NCI-H2196 treated with DMSO at 0.1 percent for 48 hours (cell line): ENCODE measurements around the gene LST1.

Experiments used
- DNase-seq: peaks from one replicate; lab custom pipeline; 2025; ENCODE audit not compliant: unreplicated experiment; lab: John Stamatoyannopoulos, UW

LST1 gene

GRCh38 chr6:31619805-31620585, 33.9 kb downstream of the LST1 start:
- DNase-seq: peak; percentile 99

- DNase-seq: peak; percentile 76
These were observed 34.7 kb downstream of the LST1 start, which contains the start of gene PRRC2A for GRCh38 chr6:31620586-31621319. Gene PRRC2A, plus strand, starts transcription at chr6:31620715. Its CDS starts 2,075 bp downstream, at chr6:31622790.

DNA sequence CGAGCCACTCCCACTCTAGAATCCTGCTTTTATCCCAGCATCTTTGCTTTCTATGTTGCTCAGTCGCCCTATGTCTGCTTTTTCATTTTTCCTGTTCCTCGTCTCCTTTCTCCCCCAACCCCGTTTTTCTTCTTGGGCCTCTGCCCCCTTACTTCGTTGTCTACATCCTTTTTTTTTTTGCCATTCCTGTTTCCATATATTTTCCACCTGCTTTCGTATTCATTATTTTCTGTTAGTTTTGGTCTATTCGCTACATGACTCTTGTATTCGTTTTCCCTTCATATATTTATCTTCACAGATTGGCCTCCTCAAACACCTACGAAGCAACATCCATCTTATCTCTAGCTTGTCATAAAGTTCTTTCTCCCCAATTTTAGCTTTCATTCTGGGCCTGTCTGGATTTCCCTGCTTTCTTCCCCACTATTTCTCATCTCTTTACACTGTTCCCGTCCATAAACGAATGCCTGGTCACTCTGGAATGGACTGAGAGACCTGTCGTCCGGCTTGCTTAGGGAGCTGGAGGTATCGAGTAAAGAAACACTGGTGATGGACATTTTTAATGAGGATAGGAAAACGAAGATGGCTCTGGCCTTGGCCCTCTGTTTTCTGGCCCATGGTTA, 35.4 kb downstream of the LST1 start:
- DNase-seq: no peak

DNA sequence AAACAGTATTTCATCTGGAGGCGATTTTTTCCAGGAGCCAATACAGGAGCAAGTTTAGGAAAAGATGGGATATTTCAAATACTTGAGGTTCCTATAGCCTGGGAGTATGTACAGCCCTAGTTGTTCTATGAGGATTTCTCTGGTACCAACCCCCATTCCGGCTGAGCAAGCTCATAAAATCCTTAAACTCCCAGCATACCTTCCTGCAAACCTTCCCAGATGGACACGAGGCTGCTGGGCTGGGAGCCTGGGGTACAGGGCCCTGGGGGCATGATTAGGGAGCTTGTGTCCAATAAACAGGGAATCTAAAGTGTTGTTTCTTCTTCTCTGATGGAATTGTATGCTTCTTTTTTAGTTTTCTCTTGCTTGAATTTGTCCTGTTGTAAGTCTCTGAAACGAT, 35.9 kb downstream of the LST1 start:
- DNase-seq: no peak

GRCh38 chr6:31622684-31623091, 36.6 kb downstream of the LST1 start:
- no peak for DNase-seq

GRCh38 chr6:31624070-31624469, 38.0 kb downstream of the LST1 start:
- DNase-seq: no peak

- DNase-seq: no peak
These were observed 40.9 kb downstream of the LST1 start for GRCh38 chr6:31626952-31627351.

DNA sequence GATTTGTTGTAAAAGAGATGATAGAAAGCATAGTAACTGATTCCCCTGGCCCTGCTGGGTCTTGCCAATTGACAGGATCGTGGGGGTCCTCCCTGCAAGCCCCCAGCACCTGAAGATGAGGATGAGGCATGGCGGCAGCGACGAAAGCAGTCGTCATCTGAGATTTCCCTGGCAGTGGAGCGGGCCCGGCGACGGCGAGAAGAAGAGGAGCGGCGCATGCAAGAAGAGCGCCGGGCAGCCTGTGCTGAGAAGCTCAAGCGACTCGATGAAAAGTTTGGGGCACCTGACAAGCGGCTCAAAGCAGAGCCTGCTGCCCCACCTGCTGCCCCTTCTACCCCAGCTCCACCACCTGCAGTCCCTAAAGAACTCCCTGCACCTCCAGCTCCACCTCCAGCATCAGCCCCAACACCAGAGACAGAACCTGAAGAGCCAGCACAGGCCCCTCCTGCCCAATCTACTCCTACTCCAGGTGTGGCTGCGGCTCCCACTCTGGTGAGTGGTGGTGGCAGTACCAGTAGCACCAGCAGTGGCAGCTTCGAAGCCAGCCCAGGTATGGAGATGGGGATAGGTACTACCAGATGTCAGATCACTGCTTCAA, 41.7 kb downstream of the LST1 start:
- no peak for DNase-seq

GRCh38 chr6:31629014-31629413, 42.9 kb downstream of the LST1 start:
- DNase-seq: no peak

GRCh38 chr6:31630177-31630934, 44.3 kb downstream of the LST1 start:
- DNase-seq: no peak

DNA sequence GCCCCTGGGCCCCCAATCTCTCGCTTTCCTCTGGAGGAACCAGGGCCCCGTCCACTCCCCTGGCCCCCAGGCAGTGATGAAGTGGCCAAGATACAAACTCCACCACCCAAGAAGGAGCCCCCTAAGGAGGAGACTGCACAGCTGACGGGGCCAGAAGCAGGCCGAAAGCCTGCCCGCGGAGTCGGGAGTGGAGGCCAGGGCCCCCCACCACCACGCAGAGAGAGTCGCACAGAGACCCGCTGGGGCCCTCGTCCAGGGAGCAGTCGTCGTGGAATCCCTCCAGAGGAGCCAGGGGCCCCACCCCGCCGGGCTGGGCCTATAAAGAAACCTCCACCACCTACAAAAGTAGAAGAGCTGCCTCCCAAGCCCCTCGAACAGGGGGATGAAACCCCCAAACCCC, 45.1 kb downstream of the LST1 start:
- no peak for DNase-seq

DNA sequence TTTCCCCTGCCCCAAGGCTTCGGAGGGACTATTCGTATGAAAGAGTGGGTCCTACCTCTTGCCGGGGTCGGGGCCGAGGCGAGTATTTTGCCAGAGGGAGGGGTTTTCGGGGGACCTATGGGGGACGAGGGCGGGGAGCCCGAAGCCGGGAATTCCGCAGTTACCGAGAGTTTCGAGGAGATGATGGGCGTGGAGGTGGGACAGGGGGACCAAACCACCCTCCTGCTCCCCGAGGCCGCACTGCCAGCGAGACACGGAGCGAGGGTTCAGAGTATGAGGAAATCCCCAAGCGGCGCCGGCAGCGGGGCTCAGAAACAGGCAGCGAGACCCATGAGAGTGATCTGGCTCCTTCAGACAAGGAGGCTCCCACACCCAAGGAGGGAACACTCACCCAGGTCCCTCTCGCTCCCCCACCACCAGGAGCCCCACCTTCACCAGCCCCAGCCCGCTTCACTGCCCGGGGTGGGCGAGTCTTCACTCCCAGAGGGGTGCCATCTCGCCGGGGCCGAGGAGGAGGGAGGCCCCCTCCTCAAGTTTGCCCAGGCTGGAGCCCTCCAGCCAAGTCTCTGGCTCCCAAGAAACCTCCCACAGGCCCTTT, 45.7 kb downstream of the LST1 start:
- no peak for DNase-seq

DNA sequence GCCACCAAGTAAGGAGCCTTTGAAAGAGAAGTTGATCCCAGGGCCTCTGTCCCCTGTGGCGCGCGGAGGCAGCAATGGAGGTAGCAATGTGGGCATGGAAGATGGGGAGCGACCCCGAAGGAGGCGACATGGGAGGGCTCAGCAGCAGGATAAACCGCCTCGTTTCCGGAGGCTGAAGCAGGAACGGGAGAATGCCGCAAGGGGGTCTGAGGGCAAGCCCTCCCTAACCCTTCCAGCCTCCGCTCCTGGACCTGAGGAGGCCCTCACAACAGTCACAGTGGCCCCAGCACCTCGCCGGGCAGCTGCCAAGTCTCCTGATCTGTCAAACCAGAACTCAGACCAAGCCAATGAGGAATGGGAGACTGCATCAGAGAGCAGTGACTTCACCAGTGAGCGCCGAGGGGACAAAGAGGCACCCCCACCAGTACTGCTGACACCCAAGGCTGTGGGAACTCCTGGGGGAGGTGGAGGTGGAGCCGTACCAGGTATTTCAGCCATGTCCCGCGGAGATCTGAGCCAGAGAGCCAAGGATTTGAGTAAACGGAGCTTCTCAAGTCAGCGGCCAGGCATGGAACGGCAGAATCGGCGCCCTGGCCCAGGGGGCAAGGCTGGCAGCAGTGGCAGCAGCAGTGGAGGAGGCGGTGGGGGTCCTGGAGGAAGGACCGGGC, 46.3 kb downstream of the LST1 start:
- DNase-seq: no peak

GRCh38 chr6:31633447-31633846, 47.4 kb downstream of the LST1 start:
- no peak for DNase-seq

DNA sequence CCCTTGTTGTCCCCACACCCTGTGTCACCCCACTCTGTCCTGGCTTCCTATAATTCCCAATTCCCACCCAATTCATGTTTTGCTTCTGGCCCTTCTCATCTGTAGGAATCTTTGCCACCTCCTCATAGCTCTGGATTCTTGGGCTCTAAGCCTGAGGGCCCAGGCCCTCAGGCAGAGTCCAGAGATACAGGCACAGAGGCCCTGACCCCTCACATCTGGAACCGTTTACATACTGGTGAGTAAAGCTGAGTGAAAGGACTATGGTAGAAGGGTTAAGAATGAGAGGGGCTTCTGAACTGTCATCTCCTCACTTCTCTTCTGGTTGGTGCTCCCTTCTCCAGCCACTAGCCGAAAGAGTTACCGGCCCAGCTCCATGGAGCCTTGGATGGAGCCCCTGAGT, 48.1 kb downstream of the LST1 start:
- no peak for DNase-seq

DNA sequence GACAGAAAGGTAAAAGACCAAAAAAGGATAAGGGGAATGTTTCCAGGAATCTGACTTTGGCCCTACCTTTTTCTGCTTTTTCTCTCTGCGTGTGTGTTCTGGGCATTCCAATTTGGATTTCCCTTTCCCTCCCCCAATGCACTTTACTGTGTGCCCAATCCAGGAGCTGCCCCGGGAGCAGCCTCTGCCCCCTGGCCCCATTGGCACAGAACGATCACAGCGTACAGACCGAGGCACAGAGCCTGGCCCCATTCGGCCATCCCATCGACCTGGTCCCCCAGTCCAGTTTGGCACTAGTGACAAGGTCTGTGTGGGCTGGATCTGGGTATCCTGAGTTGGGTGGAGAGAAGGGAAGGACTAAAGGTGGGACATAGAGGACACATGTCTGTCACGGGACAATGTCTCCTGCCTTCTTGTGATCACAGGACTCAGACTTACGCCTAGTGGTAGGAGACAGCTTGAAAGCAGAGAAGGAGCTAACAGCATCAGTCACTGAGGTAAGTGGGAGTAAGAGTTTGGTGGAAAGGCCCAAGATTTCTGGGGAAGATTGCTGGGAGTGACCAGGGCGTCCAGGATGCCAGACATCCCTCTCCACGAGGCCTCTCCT, 49.0 kb downstream of the LST1 start:
- no peak for DNase-seq

DNA sequence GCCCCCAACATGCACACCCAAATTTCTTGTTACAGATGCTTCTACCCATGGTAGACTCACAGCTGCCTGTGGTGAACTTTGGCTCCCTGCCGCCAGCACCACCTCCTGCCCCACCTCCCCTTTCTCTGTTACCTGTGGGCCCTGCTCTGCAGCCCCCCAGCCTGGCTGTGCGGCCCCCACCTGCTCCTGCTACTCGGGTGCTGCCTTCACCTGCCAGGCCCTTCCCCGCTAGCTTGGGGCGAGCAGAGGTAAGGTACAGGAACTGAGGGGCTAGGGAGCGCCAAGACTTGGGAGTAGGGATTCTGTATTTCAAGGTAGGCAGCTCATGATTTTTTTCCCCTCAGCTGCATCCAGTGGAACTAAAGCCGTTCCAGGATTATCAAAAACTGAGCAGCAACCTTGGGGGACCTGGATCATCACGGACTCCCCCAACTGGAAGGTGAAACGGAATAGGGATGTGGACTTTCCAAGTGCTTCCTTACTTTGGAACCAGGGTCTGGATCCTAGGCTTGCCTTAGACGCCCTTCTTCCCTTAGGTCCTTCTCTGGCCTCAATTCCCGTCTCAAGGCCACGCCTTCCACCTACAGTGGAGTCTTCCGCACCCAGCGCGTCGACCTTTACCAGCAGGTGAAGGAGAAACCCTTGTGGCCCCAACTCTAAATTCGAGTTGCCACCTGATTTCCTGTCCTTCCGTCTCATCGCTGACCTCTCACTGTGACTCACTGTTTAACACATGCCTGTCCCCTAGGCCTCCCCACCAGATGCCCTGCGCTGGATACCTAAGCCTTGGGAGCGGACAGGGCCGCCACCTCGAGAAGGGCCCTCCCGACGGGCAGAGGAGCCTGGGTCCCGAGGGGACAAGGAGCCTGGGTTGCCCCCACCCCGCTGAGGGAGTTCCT, 50.9 kb downstream of the LST1 start:
- no peak for DNase-seq
